GM06990 (cell line): Measurements from ENCODE around the gene IDH3A.
A peak's percentile ranks its signal among the peaks of the same experiment; 100 is the strongest.

Experiments
- DNase-seq: peaks from one replicate; pipeline ENCODE4 v3.0.0-alpha.2; 2011; ENCODE audit not compliant: insufficient read length; ENCODE audit errors: extremely low read depth
- H3K27me3 ChIP-seq: replicated peaks from 2 replicates; pipeline ENCODE4 v1.6.0; 2011; ENCODE audit warnings: low read length; ENCODE audit not compliant: control insufficient read depth, insufficient read depth
- H3K36me3 ChIP-seq: 2 replicates; pipeline ENCODE4 v1.5.1; 2011; ENCODE audit warnings: low read length; ENCODE audit not compliant: control insufficient read depth, insufficient read depth
- H3K4me3 ChIP-seq: replicated peaks from 2 replicates; pipeline ENCODE4 v1.5.1; 2011; ENCODE audit warnings: low read depth, mild to moderate bottlenecking, control low read depth, low read length
- TF ChIP-seq, protein P1 (sequence below): IDR thresholded peaks from 2 replicates; pipeline ENCODE4 v1.5.1; 2011; ENCODE audit warnings: low read length, control low read depth, mild to moderate bottlenecking, inconsistent platforms; ENCODE audit not compliant: insufficient read depth, poor library complexity, severe bottlenecking

IDH3A gene

DNA sequence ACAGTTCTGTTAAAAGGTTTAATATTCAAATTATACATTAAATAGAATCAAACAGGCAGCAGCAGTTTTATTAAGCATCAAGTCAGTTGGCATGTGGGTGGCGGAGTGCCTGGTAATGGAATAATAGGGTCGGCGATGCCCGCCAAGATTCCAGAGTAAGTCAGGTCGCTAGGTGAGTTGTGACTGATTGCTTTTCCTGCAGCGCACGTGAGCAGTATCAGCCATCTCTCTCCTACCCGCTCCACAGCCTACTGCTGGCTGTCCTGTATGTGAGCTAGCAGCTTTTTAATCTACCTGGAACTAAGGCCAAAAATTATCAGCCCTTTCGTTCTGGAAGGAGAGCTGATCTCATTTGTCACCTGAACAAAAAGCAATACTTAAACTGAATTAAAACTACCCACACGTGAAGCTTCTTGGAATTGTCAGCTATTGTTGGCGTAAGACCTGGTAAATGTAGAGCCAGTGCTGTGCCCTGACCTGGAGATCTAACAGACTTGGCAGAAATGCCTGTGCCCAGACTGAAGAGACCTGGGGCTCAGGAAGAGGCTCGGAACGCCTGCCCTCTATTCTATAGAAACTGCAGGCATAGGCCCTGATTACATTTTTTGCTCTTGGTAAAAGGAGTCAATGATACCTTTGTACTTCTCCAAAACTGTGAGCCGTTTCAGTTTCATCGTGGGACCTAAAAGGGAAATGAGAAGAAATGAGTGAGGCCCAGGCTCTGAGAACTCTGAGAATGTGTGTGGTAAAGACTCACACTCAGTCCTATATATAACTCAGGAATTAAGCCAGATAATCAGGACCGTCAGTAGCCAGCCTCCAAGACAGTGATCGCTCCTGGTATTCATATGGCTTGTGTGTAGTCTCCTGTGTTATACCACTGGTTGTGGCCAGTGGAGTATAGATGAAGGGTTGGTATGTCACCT, 21.9 kb downstream of the IDH3A start:
- peaks cover 12% of the 10 kb centered on the region for H3K36me3 ChIP-seq
- DNase-seq = peak; percentile 67
- no peaks in the 10 kb centered on the region for H3K27me3 ChIP-seq
- H3K4me3 ChIP-seq = no peak overlapping the region; the same call in 1 of the 2 replicates
- TF ChIP-seq, protein P1, sequence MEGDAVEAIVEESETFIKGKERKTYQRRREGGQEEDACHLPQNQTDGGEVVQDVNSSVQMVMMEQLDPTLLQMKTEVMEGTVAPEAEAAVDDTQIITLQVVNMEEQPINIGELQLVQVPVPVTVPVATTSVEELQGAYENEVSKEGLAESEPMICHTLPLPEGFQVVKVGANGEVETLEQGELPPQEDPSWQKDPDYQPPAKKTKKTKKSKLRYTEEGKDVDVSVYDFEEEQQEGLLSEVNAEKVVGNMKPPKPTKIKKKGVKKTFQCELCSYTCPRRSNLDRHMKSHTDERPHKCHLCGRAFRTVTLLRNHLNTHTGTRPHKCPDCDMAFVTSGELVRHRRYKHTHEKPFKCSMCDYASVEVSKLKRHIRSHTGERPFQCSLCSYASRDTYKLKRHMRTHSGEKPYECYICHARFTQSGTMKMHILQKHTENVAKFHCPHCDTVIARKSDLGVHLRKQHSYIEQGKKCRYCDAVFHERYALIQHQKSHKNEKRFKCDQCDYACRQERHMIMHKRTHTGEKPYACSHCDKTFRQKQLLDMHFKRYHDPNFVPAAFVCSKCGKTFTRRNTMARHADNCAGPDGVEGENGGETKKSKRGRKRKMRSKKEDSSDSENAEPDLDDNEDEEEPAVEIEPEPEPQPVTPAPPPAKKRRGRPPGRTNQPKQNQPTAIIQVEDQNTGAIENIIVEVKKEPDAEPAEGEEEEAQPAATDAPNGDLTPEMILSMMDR = no peak

DNA sequence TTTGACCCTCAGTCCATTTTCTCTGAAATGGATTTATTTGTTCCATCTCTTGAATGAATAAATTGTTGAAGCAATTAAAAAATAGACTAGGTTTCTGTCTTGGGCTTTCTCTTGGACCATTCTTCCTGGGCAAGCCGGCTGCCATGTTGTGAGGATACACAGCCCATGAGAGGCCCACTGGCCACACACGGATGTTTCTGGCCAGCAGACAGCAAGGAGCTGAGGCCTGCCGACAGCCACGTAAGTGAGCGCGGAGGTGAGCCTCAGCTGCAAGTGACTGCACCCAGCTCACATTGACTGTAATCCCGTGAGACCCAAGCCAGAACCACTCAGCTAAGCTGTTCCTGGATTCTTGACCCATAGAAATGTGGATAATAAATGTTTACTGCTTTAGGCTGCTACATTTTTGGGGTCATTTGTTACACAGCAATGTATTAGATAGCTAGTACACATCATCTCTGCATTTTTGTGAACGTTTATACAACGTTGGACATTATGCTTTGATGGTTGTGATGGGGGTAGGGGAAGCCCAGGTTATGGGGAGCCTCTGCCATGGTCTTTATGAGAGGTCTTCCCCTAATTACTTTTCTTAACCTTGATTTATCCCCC, 22.8 kb downstream of the IDH3A start:
- no peak overlapping the region for H3K4me3 ChIP-seq
- no peaks in the 10 kb centered on the region for H3K27me3 ChIP-seq
- no peak for DNase-seq
- H3K36me3 ChIP-seq = peaks cover 8% of the 10 kb centered on the region
- TF ChIP-seq, protein P1 = no peak

DNA sequence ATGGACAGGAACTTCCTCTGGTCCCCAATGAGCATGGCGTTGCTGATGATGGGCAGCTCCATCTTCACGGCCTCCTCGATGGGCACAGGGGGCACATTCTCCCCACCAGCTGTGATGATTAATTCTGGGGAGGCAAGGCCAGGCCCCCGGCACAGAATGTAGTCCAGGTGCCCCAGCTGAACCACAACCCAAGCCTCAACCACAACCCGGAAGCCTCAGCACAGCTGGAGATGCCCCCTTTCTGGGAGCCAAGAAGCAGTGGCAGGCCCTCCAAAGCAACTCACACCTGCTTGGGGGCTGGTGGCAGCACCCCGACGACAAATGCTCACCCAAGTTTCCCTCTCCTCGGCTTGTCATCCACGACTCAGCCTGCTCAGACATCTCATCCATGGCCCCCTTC, 25.2 kb downstream of the IDH3A start:
- Histone ChIP-seq H3K4me3 (no peak overlapping the region), H3K27me3 (no peaks in the 10 kb centered on the region), H3K36me3 (peaks cover 6% of the 10 kb centered on the region)
- DNase-seq = peak; percentile 42
- TF ChIP-seq, protein P1 = no peak

DNA sequence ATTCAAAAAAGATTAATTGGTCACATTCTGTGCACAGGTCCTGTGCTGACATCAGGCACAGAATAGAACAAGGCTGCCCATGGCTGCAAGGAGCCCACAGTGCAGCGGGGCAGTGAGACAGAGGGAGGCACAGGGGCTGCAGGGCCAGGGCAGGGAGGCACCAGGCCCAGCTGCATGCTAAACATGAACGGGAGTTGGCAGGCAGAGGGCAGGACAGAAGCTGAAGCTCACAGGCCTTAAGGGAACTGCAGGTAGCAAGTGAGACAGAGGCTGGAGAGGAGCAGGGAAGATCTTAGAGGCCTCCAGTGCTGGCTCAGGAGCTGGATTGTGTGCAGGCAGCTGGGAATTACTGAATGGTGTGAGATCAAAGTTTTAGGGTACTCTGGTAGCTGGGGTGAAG, 26.2 kb downstream of the IDH3A start:
- DNase-seq = no peak
- TF ChIP-seq, protein P1 = no peak

DNA sequence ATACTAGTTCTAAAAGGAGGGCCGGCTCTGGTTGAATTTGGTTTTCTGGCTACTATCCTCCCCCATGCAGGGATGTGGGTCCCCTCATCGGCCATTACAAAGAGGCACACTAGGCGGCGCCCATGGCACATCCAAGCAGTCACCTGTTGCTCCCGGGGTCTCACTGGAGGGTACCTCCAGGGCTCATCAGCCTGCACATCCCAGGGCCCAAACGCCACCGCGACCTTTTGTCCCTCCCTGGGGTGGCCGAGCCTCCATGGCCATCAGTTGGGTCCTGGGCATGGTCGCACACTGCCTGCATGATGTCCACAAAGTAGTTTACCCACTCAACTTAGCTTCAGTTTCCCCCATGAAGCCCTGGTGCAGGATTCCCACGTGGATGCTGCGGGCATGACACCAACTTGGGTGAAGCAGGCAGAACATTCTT, 28.3 kb downstream of the IDH3A start:
- Histone ChIP-seq H3K27me3 (no peaks in the 10 kb centered on the region), H3K4me3 (no peak overlapping the region), H3K36me3 (peaks cover 5% of the 10 kb centered on the region)
- no peak for DNase-seq
- TF ChIP-seq, protein P1 = peak; percentile 93

More for the DNA sequence above, 26.2 kb downstream of the IDH3A start:
- peaks cover 6% of the 10 kb centered on the region for H3K36me3 ChIP-seq
- H3K4me3 ChIP-seq = no peak overlapping the region
- H3K27me3 ChIP-seq = no peaks in the 10 kb centered on the region
